HG03442 (cell line): ENCODE measurements around the gene LCOR.
"Not testable (repeated sequence)": the region's sequence is repeated elsewhere in the genome, so short reads cannot be mapped to it uniquely, and the experiment has no call there.

ENCODE experiments used
- ATAC-seq: cut with Tn5 transposase; IDR thresholded peaks from one replicate; pipeline ENCODE4 v1.9.1; 2021; ENCODE audit warnings: mild to moderate bottlenecking, moderate library complexity; ENCODE audit not compliant: unreplicated experiment

Gene LCOR

DNA sequence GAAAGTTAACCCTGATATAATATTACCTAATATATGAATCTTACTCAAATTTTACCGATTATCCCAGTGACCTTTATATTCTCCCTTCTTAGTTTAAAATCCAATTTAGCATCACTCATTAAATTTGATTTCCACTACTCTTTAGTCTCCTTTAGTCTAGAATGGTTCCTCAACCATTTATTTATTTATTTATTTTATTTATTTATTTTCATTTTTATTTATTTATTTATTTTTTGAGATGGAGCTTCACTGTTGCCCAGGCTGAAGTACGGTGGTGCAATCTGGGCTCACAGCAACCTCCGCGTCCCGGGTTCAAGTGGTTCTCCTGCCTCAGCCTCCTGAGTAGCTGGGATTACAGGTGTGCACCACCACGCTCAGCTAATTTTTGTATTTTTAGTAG, 92.8 kb downstream of the LCOR start:
- ATAC-seq: no peak

DNA sequence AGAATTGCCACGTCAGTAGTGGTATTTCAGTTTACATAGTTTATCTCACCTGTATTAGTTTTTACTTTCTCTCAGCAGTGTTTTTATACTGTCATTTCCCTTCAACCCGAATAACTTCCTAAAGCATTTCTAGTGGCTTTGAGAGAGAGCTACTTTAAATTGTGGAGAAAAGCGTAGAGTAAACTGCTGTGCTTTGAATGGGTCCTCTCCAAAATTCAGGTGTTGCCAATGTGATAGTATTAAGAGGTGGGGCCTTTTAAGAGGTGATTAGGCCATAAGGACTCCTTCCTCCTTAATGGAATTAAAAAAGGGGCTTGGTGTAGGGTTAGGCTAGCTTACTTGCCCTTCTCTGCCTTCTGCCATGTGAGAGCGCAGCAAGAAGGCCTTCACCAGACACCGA, 98.4 kb downstream of the LCOR start:
- no peak for ATAC-seq

DNA sequence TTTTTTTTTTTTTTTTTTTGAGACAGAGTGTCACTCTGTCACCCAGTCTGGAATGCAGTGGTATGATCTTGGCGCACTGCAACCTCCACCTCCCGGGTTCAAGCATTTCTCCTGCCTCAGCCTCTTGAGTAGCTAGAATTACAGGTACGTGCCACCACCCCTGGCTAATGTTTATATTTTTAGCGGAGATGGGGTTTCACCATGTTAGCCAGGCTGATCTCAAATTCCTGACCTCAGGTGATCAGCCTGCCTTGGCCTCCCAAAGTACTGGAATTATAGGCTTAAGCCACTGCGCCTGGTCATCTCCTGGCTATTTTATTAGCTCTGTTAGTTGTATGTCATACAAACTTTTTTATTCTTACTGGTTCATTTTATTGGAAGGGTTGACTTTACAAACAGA, 103.0 kb downstream of the LCOR start:
- ATAC-seq: no peak

DNA sequence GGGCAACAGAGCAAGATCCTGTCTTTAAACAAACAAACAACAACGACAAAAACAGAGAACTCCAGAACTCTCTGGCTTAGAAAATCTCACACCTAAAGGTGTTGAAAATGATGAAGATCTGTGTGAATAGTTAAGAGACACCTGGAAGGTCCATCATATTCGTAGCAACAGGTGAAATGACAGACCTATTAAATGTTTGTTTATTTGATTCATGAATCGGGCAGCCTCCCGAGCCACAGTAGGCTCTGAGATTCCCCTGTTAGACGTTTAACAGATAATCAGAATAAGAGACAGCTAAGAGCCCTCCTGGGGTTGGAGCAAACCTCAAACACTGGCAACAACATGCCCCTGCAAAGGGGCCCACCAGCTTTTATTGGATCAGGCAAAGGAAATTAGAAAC, 103.7 kb downstream of the LCOR start:
- no peak for ATAC-seq

DNA sequence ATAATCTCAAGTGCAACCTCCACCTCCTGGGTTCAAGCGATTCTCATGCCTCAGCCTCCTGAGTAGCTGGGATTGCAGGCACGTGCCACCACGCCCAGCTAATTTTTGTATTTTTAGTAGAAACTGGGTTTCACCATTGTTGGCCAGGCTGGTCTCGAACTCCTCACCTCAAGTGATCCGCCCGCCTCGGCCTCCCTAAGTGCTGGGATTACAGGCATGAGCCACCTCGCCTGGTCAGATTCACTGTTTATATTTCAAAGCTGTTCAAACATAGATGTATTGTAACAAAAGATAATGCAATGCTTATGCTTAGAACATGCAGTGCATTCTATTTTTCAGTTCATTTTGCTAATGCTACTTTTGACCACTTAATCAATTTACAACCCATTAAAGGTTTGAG, 111.1 kb downstream of the LCOR start:
- not testable (repeated sequence) for ATAC-seq

DNA sequence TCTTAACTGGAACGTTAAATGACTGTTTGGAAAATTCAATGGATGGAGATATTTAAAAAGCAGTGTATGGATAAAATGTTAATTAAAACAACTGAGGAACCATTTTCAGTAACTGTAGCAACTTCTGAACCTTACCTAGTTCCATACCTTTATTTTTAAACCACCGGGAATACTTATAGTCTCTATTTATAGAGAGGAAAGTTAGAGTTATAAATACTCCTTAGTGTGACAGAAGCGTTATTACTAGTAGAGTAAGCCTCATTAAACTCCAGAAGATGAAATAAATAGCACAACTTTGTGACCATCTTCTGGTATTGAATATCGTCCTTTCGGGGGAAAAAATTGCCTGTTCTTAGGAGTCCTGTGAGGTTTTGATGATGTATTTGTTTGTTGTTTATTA, 114.9 kb downstream of the LCOR start:
- ATAC-seq: no peak

DNA sequence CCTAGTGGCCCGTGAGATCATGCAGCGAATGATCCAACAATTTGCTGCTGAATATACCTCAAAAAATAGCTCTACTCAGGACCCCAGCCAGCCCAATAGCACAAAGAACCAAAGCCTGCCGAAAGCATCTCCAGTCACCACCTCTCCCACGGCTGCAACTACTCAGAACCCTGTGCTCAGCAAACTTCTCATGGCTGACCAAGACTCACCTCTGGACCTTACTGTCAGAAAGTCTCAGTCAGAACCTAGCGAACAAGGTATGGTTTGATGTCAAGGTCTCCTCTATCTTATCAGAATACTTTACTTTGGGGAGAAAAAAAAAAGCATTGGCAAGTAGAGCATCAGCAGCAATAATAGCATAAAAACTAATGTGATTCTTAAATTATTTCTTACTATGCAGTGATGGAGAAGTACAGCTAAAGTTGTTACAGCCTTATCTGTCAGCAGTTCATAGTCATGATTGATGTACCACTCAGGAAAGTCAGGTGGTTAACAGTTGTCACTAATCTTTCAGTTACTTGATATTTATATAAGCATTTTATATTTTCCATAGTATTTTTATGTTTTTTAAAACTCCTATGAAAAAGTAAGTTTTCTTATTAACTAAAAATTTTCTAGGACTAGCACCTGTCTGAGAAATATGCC, 117.1 kb downstream of the LCOR start:
- no peak for ATAC-seq

DNA sequence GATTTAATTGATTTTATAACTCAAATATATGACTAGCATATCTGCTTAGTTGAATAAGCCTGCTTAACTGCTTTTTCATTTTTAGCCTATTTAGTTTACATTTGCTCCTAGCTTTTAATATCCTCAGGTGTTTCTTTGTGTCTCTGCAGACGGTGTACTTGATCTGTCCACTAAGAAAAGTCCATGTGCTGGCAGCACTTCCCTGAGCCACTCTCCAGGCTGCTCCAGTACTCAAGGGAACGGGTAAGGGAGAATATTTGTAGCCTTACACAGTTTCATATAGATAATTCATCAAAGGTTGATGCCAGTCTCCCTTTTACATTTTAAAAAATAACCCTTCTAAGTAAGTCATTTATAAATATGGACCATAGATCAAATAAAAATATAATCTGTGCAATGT, 119.9 kb downstream of the LCOR start:
- no peak for ATAC-seq

DNA sequence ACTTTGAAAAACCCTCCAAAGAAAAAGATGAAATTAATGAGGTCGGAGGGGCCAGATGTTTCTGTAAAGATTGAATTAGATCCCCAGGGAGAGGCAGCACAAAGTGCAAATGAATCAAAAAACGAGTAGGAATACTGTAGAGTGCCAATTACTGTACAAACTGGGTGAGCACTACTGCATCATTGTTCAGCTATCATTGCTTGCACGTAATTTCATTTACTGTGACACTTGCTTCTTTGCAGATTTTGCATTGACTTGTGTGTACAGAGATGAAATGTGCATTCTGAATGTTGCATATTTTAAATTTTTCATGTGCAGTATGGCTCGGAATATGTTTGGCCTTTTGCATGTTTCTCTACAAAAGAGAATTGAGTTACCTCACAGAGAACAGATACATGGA, 123.7 kb downstream of the LCOR start:
- ATAC-seq: no peak

DNA sequence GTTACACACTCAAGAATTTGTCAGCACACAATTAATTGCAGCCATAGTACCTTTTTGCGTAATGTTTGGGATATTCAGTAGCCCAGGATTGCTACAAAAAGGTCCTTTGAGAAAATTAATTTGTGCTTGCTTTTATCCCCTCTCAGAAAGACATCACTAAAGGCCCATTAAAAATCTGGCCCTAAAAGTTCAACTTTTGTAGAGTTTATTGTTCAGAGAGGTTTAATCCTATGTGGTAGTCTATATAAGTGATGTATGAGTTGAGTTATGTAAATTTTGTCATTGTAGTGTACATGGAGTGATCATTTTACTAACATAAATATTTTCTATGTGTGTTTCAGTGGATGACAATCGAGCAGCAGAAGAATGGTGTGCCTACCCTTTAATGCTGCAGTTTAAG, 126.0 kb downstream of the LCOR start:
- no peak for ATAC-seq

DNA sequence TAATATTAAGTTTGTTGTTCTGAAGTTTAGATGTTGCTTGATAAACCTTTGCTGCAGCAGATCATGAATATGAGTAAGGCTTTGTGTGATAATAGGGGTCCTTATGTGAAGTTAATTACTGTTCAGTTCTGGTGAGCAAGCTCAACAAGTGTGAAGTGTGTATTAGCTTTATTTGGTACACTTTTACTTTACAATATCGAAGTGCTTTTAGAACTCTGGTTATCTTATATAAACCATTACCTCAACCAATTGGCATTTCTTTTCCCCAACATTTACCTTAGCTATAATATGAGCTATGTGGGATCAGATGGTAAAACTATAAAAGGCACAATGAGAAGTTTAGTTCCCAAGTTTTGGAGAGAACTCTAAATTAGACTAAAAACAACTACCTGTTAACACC, 127.6 kb downstream of the LCOR start:
- ATAC-seq: no peak

DNA sequence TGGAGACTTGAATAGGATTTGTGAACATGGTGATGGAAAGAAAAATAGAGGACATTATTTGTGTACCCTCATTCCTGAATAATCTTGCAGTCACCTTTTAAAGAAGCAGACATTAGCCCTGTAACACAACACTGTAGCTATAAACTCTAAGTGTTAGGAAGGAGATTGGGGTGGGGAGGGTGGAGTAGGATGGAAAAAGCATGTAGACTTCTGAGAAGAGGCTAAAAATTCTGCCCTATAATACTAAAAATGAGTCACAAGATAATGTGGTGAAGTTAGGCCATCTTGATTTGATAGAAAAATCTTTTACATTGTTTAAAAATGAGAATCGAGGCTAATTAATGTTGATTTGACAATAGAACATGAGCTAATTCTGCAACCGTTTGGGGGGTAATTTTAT, 128.8 kb downstream of the LCOR start:
- no peak for ATAC-seq

DNA sequence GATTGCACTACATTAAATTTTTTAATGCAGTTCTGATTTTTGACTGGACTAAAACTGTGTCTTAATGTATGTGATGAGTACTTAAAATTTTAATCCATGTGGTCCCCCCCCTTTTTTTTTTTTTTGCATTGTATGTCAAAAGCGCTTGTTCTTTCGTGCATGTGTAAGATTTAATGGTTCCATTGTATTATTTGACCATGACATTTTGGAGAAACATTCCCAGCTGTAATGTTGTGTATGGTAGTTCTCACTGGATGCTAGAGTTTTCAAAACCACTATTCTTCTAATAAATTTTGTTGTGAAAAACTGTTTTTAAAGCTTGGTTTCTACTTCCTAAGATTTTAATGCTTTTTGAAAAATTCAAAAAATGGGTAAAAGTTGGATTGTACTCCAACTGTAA, 132.0 kb downstream of the LCOR start:
- ATAC-seq: no peak

DNA sequence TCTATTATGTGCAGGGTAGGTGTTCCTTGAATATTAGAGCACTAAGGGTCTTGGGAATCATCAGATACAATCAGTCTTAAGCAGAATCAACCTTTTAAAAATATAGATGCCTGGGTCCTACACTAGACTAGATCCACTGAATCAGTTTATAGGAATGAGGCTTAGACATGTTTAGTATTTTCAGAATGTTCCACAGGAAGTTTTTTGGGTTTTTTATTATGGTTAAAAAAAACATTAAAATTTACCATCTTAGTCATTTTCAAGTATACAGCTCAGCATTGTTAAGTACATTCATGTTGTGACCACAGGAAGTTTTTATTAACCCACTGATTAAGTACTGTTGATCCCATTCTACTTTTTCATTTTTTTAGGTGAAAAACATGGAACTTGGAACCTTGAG, 135.7 kb downstream of the LCOR start:
- ATAC-seq: no peak

DNA sequence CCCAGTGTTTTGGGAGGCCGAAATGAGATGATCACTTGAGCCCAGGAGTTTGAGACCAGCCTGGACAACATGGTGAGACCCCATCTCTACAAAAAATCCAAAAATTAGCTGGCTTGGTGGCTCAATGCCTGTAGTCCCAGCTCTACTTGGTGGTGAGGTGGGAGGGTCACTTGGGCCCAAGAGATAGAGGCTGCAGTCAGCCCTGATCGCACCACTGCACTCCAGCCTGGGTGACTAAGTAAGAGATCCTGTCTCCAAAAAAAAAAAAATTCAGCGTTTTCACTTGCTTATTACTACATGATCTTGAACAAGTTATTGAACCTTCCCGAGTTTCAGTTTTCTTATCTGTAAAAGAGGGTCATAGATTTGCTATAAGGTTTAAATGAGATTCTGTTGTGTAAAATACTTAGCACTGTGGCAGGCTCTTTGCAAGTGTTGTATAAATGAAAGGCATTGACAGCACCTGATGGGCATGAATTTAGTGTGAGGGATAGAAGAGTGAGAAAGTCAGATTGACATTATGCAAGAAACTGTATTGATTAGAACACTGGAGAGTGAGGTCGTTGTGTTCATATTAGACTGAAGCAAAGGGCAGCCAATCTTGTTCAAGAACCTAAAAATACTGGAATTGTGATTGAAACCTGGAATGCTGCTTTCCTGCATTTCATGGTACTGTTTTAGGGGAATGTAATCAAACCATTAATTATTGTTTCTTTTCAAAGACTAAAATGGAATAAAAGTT, 136.8 kb downstream of the LCOR start:
- no peak for ATAC-seq

DNA sequence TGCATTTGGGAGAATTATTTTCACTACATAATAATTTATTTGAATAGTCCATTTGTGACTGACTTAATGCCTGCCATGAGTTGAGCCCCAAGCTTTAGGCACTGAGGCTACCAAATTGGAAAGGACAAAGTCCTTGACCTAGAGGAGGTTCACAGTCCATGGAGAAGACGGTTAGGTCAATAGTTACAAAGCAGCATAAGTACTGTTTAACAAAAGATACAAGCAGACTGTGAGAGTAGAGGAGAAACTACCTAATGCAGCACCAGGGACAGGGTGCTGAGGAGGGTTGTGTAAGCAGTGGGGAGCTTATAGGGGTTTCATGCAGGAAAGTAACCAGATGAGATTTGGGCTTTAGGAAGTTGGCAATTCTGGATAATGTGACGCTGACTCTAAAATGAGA, 139.2 kb downstream of the LCOR start:
- ATAC-seq: no peak

DNA sequence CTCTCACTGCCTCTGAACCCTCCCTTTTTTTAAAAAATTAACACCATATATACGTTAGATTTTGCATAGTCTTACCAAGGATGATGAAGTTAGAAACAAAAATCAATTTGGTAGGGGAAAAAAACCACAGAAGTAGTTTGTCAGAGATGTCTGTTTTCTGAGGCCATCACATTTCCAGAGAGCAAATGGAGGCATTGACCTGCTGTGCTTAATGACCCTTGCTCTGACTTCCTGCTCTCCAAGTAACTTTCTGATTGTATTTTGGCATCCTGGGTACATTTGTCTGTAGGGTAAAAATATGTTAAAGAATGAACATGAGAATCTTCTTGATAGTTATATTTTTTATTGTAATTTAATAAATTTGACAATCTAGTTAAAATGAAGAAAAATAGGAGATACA, 140.2 kb downstream of the LCOR start:
- ATAC-seq: no peak

DNA sequence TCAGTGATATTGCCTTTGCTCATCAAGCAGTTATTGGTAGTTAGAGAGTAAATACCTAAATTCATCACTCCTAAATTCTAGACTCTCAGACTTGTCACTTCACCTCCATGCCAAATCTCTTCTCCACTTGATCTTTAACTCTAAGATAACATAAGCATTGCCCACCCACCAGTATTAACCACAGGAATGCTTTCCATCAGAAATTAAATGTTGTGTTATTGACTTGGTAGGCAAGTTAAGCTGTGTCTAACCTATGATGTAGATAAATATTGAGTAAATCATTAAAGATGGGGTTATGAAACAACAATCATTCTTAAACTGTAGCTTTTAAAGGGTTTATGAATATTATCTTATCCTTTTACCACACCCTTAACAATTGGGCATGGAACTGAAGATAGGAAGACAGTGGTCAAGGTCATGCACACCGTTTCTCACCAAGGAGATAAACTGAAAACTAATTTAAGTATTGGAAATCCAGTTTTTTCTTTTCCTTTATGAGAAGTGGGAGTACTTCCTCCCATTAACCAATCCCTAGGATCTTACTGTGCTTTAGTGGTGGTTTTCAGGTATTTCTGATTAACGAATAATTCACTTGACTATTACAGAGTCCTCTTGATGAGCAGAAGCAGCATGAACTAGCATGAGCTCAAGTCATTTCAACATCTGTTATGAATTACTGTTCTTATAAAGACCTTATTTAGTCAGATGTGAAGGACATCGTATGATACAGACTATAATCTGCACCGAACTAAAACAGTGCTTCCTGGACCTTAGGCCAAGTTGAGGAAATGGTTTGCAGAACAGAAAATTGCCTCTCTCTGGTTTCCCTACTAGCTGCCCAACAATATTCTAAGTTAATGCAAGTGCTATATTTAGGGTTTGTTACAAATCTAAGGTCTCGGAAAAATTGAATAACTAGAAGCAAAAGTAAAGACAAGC, 142.0 kb downstream of the LCOR start:
- no peak for ATAC-seq

DNA sequence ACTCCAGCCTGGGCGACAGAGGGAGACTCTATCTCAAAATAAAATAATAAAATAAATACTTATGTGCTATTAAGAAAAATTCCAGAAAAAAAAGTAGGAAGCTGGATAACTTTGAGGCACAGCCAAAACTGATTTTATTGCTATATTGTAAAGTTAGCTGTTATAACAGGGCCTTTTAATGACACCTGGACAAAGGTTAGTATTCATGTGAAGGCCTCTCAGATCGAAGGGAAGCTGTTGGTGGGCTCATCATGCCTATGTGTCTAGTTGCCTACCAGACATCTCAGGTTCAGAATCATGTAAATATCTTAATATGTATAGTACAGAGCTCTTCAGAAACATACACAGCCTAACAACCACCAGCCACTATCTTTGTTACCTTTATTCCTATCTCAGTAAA, 143.0 kb downstream of the LCOR start:
- no peak for ATAC-seq

DNA sequence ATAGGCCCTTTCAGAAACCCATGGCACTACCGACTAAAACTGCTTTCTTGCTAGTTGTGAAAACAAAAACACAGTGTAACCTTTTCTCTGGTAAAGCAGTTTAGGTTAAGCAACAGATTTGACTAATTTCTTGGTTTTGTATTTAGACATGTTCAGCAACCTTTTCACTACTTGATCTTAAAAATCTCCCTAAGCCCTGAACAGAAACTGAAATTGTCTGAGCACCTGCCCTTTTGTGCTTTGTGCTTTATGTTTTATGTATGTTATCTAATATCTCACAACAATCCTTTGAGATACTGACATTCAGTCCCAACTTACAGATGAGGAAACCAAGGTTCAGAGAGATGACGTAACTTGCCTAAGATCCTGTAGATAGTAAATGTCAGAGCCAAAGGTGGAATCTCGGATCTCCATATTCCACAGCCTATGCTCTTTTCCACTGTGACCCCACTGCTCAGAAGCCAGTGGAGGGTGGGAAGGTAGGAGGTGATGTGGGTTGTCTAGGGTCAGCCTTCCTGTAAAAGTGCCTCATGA, 146.6 kb downstream of the LCOR start:
- ATAC-seq: peak; percentile 69

DNA sequence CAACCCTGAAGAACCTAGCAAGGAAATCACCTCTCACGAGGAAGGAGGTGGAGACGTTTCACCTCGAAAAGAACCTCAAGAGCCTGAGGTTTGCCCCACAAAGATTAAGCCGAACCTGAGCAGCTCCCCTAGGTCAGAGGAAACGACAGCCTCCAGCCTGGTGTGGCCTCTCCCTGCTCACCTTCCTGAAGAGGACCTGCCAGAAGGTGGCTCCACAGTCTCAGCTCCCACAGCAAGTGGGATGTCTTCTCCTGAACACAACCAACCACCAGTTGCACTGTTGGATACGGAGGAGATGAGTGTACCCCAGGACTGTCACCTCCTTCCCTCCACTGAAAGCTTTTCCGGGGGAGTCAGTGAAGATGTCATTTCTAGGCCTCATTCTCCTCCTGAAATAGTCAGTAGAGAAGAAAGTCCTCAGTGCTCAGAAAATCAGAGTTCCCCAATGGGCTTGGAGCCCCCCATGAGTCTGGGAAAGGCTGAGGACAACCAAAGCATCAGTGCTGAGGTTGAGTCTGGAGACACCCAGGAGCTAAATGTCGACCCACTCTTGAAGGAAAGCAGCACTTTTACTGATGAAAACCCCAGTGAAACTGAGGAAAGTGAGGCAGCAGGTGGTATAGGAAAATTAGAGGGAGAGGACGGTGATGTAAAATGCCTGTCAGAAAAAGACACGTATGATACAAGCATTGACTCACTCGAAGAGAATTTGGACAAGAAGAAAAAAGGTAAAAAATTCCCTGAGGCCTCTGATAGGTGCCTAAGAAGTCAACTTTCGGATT, 150.2 kb downstream of the LCOR start:
- no peak for ATAC-seq
